ENCODE measurements around the gene BPHL.

The BPHL gene

GRCh38 chr6:3199382-3199781 lies 80.9 kb downstream of the BPHL start:
- Histone ChIP-seq H3K4me1 (ENCODE audit: low read length) (peaks cover 21% of the 10 kb centered on the region), H2AFZ (ENCODE audit: low read depth, low read length) (no peak overlapping the region), H3K9me3 (ENCODE audit: insufficient read depth, low read length) (peaks cover 2% of the 10 kb centered on the region; the same call in 1 of the 2 replicates), H3K79me2 (ENCODE audit: low read length) (no peaks in the 10 kb centered on the region), H4K20me1 (ENCODE audit: insufficient read depth, low read length) (no peaks in the 10 kb centered on the region), H3K27me3 (ENCODE audit: low read depth, low read length) (0 out of 2 replicates have a peak, but pooled peaks cover 5% of the 10 kb centered on the region), H3K36me3 (replicated peaks; ENCODE audit: low read depth, low read length) (peaks cover 2% of the 10 kb centered on the region), H3K4me2 (ENCODE audit: low read length) (no peak overlapping the region), H3K4me3 (ENCODE audit: low read length) (no peak overlapping the region), H3K27ac (ENCODE audit: low read length) (no peak overlapping the region), H3K9ac (ENCODE audit: low read length) (no peak overlapping the region)
- no peak for TF ChIP-seq CTCF (IDR thresholded peaks at IDR 0.05; ENCODE audit: low read depth, low read length)
- TF ChIP-seq EZH2phosphoT487 (IDR thresholded peaks at IDR 0.05; ENCODE audit: low read depth): no peak

GRCh38 chr6:3200682-3201081 lies 82.2 kb downstream of the BPHL start:
- no peak for TF ChIP-seq EZH2phosphoT487 (IDR thresholded peaks at IDR 0.05; ENCODE audit: low read depth)
- TF ChIP-seq CTCF (IDR thresholded peaks at IDR 0.05; ENCODE audit: low read depth, low read length): no peak
- no peaks in the 10 kb centered on the region for H4K20me1 ChIP-seq (ENCODE audit: insufficient read depth, low read length)
- peaks cover 8% of the 10 kb centered on the region; the same call in 1 of the 2 replicates for H3K9me3 ChIP-seq (ENCODE audit: insufficient read depth, low read length)
- no peak overlapping the region for H3K4me3 ChIP-seq (ENCODE audit: low read length)
- peaks cover 4% of the 10 kb centered on the region for H3K36me3 ChIP-seq (replicated peaks; ENCODE audit: low read depth, low read length)
- no peak overlapping the region for H2AFZ ChIP-seq (ENCODE audit: low read depth, low read length)
- no peaks in the 10 kb centered on the region for H3K79me2 ChIP-seq (ENCODE audit: low read length)
- peaks cover 12% of the 10 kb centered on the region for H3K4me1 ChIP-seq (ENCODE audit: low read length)
- H3K27ac ChIP-seq (ENCODE audit: low read length): no peak overlapping the region
- H3K9ac ChIP-seq (ENCODE audit: low read length): no peak overlapping the region
- H3K27me3 ChIP-seq (ENCODE audit: low read depth, low read length): peaks cover 5% of the 10 kb centered on the region; the same call in 1 of the 2 replicates
- no peak overlapping the region for H3K4me2 ChIP-seq (ENCODE audit: low read length)

GRCh38 chr6:3201388-3201787 lies 82.9 kb downstream of the BPHL start:
- H3K4me3 ChIP-seq (ENCODE audit: low read length): no peak overlapping the region
- H4K20me1 ChIP-seq (ENCODE audit: insufficient read depth, low read length): no peaks in the 10 kb centered on the region
- H3K27ac ChIP-seq (ENCODE audit: low read length): no peak overlapping the region

More at GRCh38 chr6:3201388-3201787, 82.9 kb downstream of the BPHL start:
- no peaks in the 10 kb centered on the region for H3K79me2 ChIP-seq (ENCODE audit: low read length)
- TF ChIP-seq EZH2phosphoT487 (IDR thresholded peaks at IDR 0.05; ENCODE audit: low read depth) (no peak), CTCF (IDR thresholded peaks at IDR 0.05; ENCODE audit: low read depth, low read length) (no peak)
- peaks cover 4% of the 10 kb centered on the region for H3K36me3 ChIP-seq (replicated peaks; ENCODE audit: low read depth, low read length)
- no peak overlapping the region for H2AFZ ChIP-seq (ENCODE audit: low read depth, low read length)
- H3K9ac ChIP-seq (ENCODE audit: low read length): no peak overlapping the region
- H3K9me3 ChIP-seq (ENCODE audit: insufficient read depth, low read length): peaks cover 8% of the 10 kb centered on the region; the same call in 1 of the 2 replicates
- no peak overlapping the region for H3K4me2 ChIP-seq (ENCODE audit: low read length)
- H3K4me1 ChIP-seq (ENCODE audit: low read length): peaks cover 10% of the 10 kb centered on the region
- H3K27me3 ChIP-seq (ENCODE audit: low read depth, low read length): peaks cover 10% of the 10 kb centered on the region; the same call in 1 of the 2 replicates
